LHCN-M2 (cell line): ENCODE measurements around the gene PTMS. TPM values are rescaled to one million over a fixed set of nuclear protein-coding genes. Genes with fewer than 3 reads are reported as not detected.

Experiments used
- total RNA-seq: library from RNA; depleted of rRNA; stranded (reverse); fragments of >200 nt; gene quantifications from 2 replicates; pipeline ENCODE4 v1.2.3, GENCODE V29; 2014; rRNA removed

Gene PTMS
- total RNA-seq, 1 experiment from 2014 or later = 244 TPM

Other genes starting within 250 kb of the PTMS start
- 10,802 and 11,796 TPM in 2 replicates for gene GAPDH, start 231.8 kb upstream of the PTMS start, total RNA-seq
- 105 and 121 TPM in 2 replicates for gene IFFO1, start 210.3 kb upstream of the PTMS start, total RNA-seq
- 88.9 and 101 TPM in 2 replicates for gene NOP2, start 198.1 kb upstream of the PTMS start, total RNA-seq
- gene CHD4, start 159.0 kb upstream of the PTMS start, total RNA-seq = 200 and 240 TPM in 2 replicates
- not detected in 2 replicates for gene LPAR5, start 130.4 kb upstream of the PTMS start, total RNA-seq
- 0.32 TPM in 1 of 2 replicates, not detected in the other for gene ACRBP, start 118.9 kb upstream of the PTMS start, total RNA-seq
- gene ING4, start 103.2 kb upstream of the PTMS start, total RNA-seq = 26.3 and 40.8 TPM in 2 replicates
- 28.4 and 30.8 TPM in 2 replicates for gene ZNF384, start 77.0 kb upstream of the PTMS start, total RNA-seq
- 0.34 TPM in 1 of 2 replicates, not detected in the other for gene PIANP, start 65.5 kb upstream of the PTMS start, total RNA-seq
- 111 and 130 TPM in 2 replicates for gene COPS7A, start 42.3 kb upstream of the PTMS start, total RNA-seq
- 304 and 308 TPM in 2 replicates for gene MLF2, start 13.2 kb upstream of the PTMS start, total RNA-seq
- gene LAG3, start 6.2 kb downstream of the PTMS start, total RNA-seq = 0.23 and 0.45 TPM in 2 replicates
- 0.92 TPM in 1 of 2 replicates, not detected in the other for gene CD4, start 23.2 kb downstream of the PTMS start, total RNA-seq
- gene GPR162, start 55.5 kb downstream of the PTMS start, total RNA-seq = 2.0 TPM in 2 replicates
- 47.6 and 58.4 TPM in 2 replicates for gene P3H3, start 62.0 kb downstream of the PTMS start, total RNA-seq
- 2.6 and 2.8 TPM in 2 replicates for gene GNB3, start 74.6 kb downstream of the PTMS start, total RNA-seq
- gene CDCA3, start 84.9 kb downstream of the PTMS start, total RNA-seq = 101 and 120 TPM in 2 replicates
- gene USP5, start 85.8 kb downstream of the PTMS start, total RNA-seq = 119 and 127 TPM in 2 replicates
- 2,020 and 2,623 TPM in 2 replicates for gene TPI1, start 101.2 kb downstream of the PTMS start, total RNA-seq
- gene SPSB2, start 106.9 kb downstream of the PTMS start, total RNA-seq = 9.6 and 13.0 TPM in 2 replicates
- 4.0 and 5.3 TPM in 2 replicates for gene LRRC23, start 138.5 kb downstream of the PTMS start, total RNA-seq
- gene ENO2, start 148.2 kb downstream of the PTMS start, total RNA-seq = 22.7 and 26.3 TPM in 2 replicates
- 15.4 and 20.0 TPM in 2 replicates for gene ATN1, start 161.6 kb downstream of the PTMS start, total RNA-seq
- not detected in 2 replicates for gene RNU7-1, start 177.5 kb downstream of the PTMS start, total RNA-seq
- gene C12orf57, start 177.7 kb downstream of the PTMS start, total RNA-seq = 185 and 223 TPM in 2 replicates
- not detected in 2 replicates for gene PTPN6, start 185.0 kb downstream of the PTMS start, total RNA-seq
- gene PHB2, start 204.3 kb downstream of the PTMS start, total RNA-seq = 302 and 330 TPM in 2 replicates
- gene EMG1, start 204.6 kb downstream of the PTMS start, total RNA-seq = 39.1 and 61.7 TPM in 2 replicates